GM12878 (cell line): ENCODE measurements around the gene INPP5D. TPM values are rescaled to one million over a fixed set of nuclear protein-coding genes. Genes with fewer than 3 reads are reported as not detected.

ENCODE experiments used
- ATAC-seq: fragments of 200-7000 bp; cut with Tn5 transposase; 3 replicates; pipeline ENCODE4 v1.9.1; 2020; ENCODE audit warnings: mild to moderate bottlenecking, moderate library complexity
- BruUV-seq: library from RNA; stranded (reverse); fragments of 400-500 nt; replicated peaks from 2 replicates; lab custom pipeline; 2021; lab: Mats Ljungman, UMichigan
- CTCF ChIA-PET: fragments of 300-600 bp; sonication (Branson Sonifier 250); formaldehyde crosslinking; extraction: SDS; loops from one replicate; lab custom pipeline; 2021; ENCODE audit warnings: inconsistent platforms; lab: Yijun Ruan, JAX
- POLR2A ChIA-PET: fragments of 350-600 bp; formaldehyde crosslinking; extraction: SDS; loops from one replicate; lab custom pipeline; 2021; ENCODE audit warnings: inconsistent platforms; lab: Charles Lee
- RAD21 ChIA-PET: fragments of 300-600 bp; sonication (Branson Sonifier 250); formaldehyde crosslinking; loops from one replicate; lab custom pipeline; 2023; ENCODE audit warnings: antibody characterized with exemption; ENCODE audit not compliant: unreplicated experiment; lab: Charles Lee
- SMC1A ChIA-PET: fragments of 300-600 bp; sonication (Branson Sonifier 250); formaldehyde crosslinking; loops from one replicate; lab custom pipeline; 2023; ENCODE audit not compliant: unreplicated experiment, uncharacterized antibody; lab: Charles Lee
- DNase-seq: peaks from one replicate; pipeline ENCODE4 v3.0.0-alpha.2; 2011; ENCODE audit warnings: low read depth, low spot score
- FAIRE-seq: peaks from 3 replicates; lab custom pipeline; 2011; peaks lifted over from hg19 to GRCh38; lab: Jason Lieb, UNC
- H2AFZ ChIP-seq: 2 replicates; pipeline ENCODE4 v1.6.0; 2011; ENCODE audit warnings: low read depth, low read length, control low read depth; ENCODE audit not compliant: control insufficient read depth
- H3K27ac ChIP-seq: 2 replicates; pipeline ENCODE4 v1.5.1; 2011; ENCODE audit warnings: control low read depth; ENCODE audit not compliant: control insufficient read depth, insufficient read depth
- H3K27me3 ChIP-seq, 2 experiments: replicated peaks in 1 of 2; 2 replicates each; pipeline versions ENCODE4 v1.6.0 to v1.6.1; 2011; ENCODE audit warnings: low read length in 1 of 2; ENCODE audit not compliant: control insufficient read depth in 2 of 2, insufficient read depth in 2 of 2
- H3K36me3 ChIP-seq, 2 experiments: 2 replicates each; pipeline ENCODE4 v1.5.1; 2011; ENCODE audit warnings: low read length in 1 of 2; ENCODE audit not compliant: control insufficient read depth in 2 of 2, insufficient read depth in 2 of 2
- H3K4me1 ChIP-seq: 2 replicates; pipeline ENCODE4 v1.6.1; 2011; ENCODE audit warnings: mild to moderate bottlenecking, low read length, moderate library complexity, mixed read lengths; ENCODE audit not compliant: control insufficient read depth, insufficient read depth
- H3K4me2 ChIP-seq: 2 replicates; pipeline ENCODE4 v1.6.0; 2011; ENCODE audit warnings: control low read depth; ENCODE audit not compliant: control insufficient read depth, insufficient read depth
- H3K4me3 ChIP-seq: fragments of 200-600 bp; sonication (generic); 2 replicates; pipeline ENCODE4 v1.5.1; 2016
- H3K79me2 ChIP-seq: 2 replicates; pipeline ENCODE4 v1.6.0; 2011; ENCODE audit warnings: low read length; ENCODE audit not compliant: control insufficient read depth, insufficient read depth
- H3K9ac ChIP-seq: 2 replicates; pipeline ENCODE4 v1.8.0; 2011; ENCODE audit warnings: low read length, control low read depth, mixed read lengths; ENCODE audit not compliant: control insufficient read depth, insufficient read depth
- H3K9me3 ChIP-seq: replicated peaks from 3 replicates; pipeline ENCODE4 v1.5.1; 2011; ENCODE audit warnings: mild to moderate bottlenecking, low read length; ENCODE audit not compliant: control insufficient read depth, insufficient read depth
- H4K20me1 ChIP-seq: 2 replicates; pipeline ENCODE4 v1.6.0; 2011; ENCODE audit not compliant: control insufficient read depth, insufficient read depth
- JUNB ChIP-seq: IDR thresholded peaks from 2 replicates; pipeline ENCODE4 v1.6.1; 2016; ENCODE audit warnings: antibody characterized with exemption, mild to moderate bottlenecking
- POLR2A ChIP-seq: IDR thresholded peaks from 2 replicates; pipeline ENCODE4 v1.6.1; 2011; ENCODE audit warnings: low read depth, mild to moderate bottlenecking, low read length
- POLR2AphosphoS5 ChIP-seq: IDR thresholded peaks from 2 replicates; pipeline ENCODE4 v1.6.1; 2011; ENCODE audit warnings: mild to moderate bottlenecking, low read length, inconsistent platforms
- ZBTB4 ChIP-seq: fragments of 450-650 bp; formaldehyde crosslinking; IDR thresholded peaks from 2 replicates; pipeline ENCODE4 v1.4.0; 2022; ENCODE audit warnings: mild to moderate bottlenecking, moderate library complexity
- WGBS: methylation state at CpG from one replicate; pipeline ENCODE4 v1.1.6; 2016; ENCODE audit warnings: low lambda C conversion rate; ENCODE audit not compliant: insufficient replicate concordance, insufficient coverage; ENCODE audit errors: missing lambda C conversion rate; 5-methylcytosine and 5-hydroxymethylcytosine counted together
- in situ Hi-C: fragments of 300-500 bp; cut with MboI; formaldehyde crosslinking; loops from 9 replicates; pipeline ENCODE4 v1.14.3; 2018; ENCODE audit warnings: mixed read lengths
- intact Hi-C: fragments of 100-400 bp; cut with micrococcal nuclease; formaldehyde crosslinking; loops from one replicate; pipeline ENCODE4 v1.14.2; 2022; ENCODE audit not compliant: unreplicated experiment
- polyA plus RNA-seq, 11 experiments: library from polyadenylated mRNA; depleted of rRNA in 4 of 11; unstranded in 6 of 11; stranded (reverse) in 5 of 11; fragments of >200 nt; fragmentation: Nextera tagmentation in 4 of 11; fragmentation: Illumina TruSeq in 1 of 11; extraction: Ambion mirVana in 4 of 11; extraction: Trizol in 1 of 11; gene quantifications; 1 replicate in 1 of 11; 2 replicates in 10 of 11; pipeline versions ENCODE4 v1.2.1 to v1.2.3, GENCODE V29; 2011 to 2016; ENCODE audit warnings: inconsistent platforms in 2 of 11, missing spikeins in 2 of 11, low read depth in 1 of 11
- total RNA-seq, 4 experiments: library from RNA; depleted of rRNA in 3 of 4; stranded (reverse); fragments of >200 nt in 3 of 4; fragmentation: Illumina TruSeq in 1 of 4; extraction: Trizol in 1 of 4; gene quantifications; 2 replicates each; pipeline versions ENCODE4 v1.2.1 to v1.2.3, GENCODE V29; 2013 to 2021

The INPP5D gene
- total and polyA plus RNA-seq, 10 of the 15 experiments (the other 5 are each of a cell fraction or from before 2014, with no cell fraction given) = 11.8 to 139 (median 88.8) TPM

- TF ChIP-seq ZBTB4 (no peak), POLR2A (peak; percentile 34)
- in situ Hi-C loops = no loop called here
- WGBS = 94% methylated on average over 11 of the region's 11 CpGs
- DNase-seq (no peak), FAIRE-seq (no peak), ATAC-seq (no peak)
- intact Hi-C loops = no loop called here
- POLR2A ChIA-PET = interaction anchor here (1.5 to 1.9 kb wide), 3 partner anchors 10 to 14 kb away, joined by 4 to 6 read pairs (median 5); no protein-coding TSS in a partner anchor
- Histone ChIP-seq H3K4me3 (no peak overlapping the region), H3K79me2 (peaks cover 84% of the 10 kb centered on the region), H3K27ac (no peak overlapping the region), H3K4me2 (no peak overlapping the region), H2AFZ (no peak overlapping the region), H3K4me1 (peaks cover 74% of the 10 kb centered on the region), H4K20me1 (no peaks in the 10 kb centered on the region), H3K36me3 (peaks cover 24 to 56% of the 10 kb centered on the region in 2 experiments), H3K27me3 (no peaks in the 10 kb centered on the region), H3K9me3 (no peaks in the 10 kb centered on the region; the same call in 2 of the 3 replicates), H3K9ac (no peak overlapping the region)
- no TSS peak for BruUV-seq
- SMC1A ChIA-PET = interaction anchor here (6.5 to 17.9 kb wide), 3 partner anchors 9 to 25 kb away, joined by 43 to 351 read pairs (median 328); partner anchors contain the start of gene INPP5D
- CTCF ChIA-PET = interaction anchor here (1.3 to 3.8 kb wide), 2 partner anchors 9 to 10 kb away, joined by 3 to 16 read pairs; no protein-coding TSS in a partner anchor
- RAD21 ChIA-PET = interaction anchor here (0.7 kb wide), 1 partner anchor 25 kb away, joined by 3 read pairs; no protein-coding TSS in a partner anchor
Measured at GRCh38 chr2:233089851-233090250, 29.7 kb downstream of the INPP5D start.

- Histone ChIP-seq H3K79me2 (peaks cover 78% of the 10 kb centered on the region), H3K9ac (no peak overlapping the region), H3K9me3 (no peaks in the 10 kb centered on the region; the same call in 2 of the 3 replicates), H4K20me1 (no peaks in the 10 kb centered on the region), H3K4me2 (no peak overlapping the region), H3K4me3 (no peak overlapping the region), H2AFZ (no peak overlapping the region), H3K27me3 (no peaks in the 10 kb centered on the region), H3K27ac (no peak overlapping the region), H3K36me3 (peaks cover 24 to 52% of the 10 kb centered on the region in 2 experiments), H3K4me1 (peaks cover 64% of the 10 kb centered on the region)
- in situ Hi-C loops = no loop called here
- POLR2A ChIA-PET = interaction anchor here (0.7 to 3.4 kb wide), 4 partner anchors 8 to 265 kb away, joined by 5 to 20 read pairs (median 6); no protein-coding TSS in a partner anchor
- FAIRE-seq (no peak), ATAC-seq (no peak), DNase-seq (no peak)
- intact Hi-C loops = no loop called here
- SMC1A ChIA-PET = interaction anchor here (1.2 to 15.9 kb wide), 4 partner anchors 8 to 160 kb away, joined by 4 to 328 read pairs (median 12); partner anchors contain the start of gene INPP5D
- WGBS = 99% methylated on average over 5 of the region's 6 CpGs
- RAD21 ChIA-PET = interaction anchor here (1.2 to 3.3 kb wide), 3 partner anchors 8 to 11 kb away, joined by 3 to 17 read pairs (median 9); no protein-coding TSS in a partner anchor
- no peak for TF ChIP-seq JUNB
- peak; percentile 7; the same call in 1 of the 2 replicates for TF ChIP-seq POLR2AphosphoS5
- CTCF ChIA-PET = no interaction called here
- BruUV-seq = no TSS peak
Measured at GRCh38 chr2:233090879-233091278, 30.7 kb downstream of the INPP5D start.
